Activated T-cell treated with anti-CD3 and anti-CD28 coated beads, Interleukin-2, amount 50 U/mL, for 4 hours (primary cell): ENCODE data around the gene PHC2. TPM values are rescaled to one million over a fixed set of nuclear protein-coding genes. Genes with fewer than 3 reads are reported as not detected.
"Not testable (repeated sequence)": the region's sequence is repeated elsewhere in the genome, so short reads cannot be mapped to it uniquely, and the experiment has no call there.

Source experiments
- ATAC-seq, 2 donors: fragments of 200-7000 bp; cut with Tn5 transposase; one replicate each; pipeline ENCODE4 v1.10.0; 2021
- DNase-seq: peaks from one replicate; pipeline ENCODE4 v3.0.0-alpha.2; 2020
- H3K27me3 Mint-ChIP-seq: one replicate; pipeline ENCODE4 v1.8.0; 2021; ENCODE audit warnings: low read depth, mixed read lengths
- H3K36me3 Mint-ChIP-seq: one replicate; pipeline ENCODE4 v1.8.0; 2022; ENCODE audit warnings: mixed read lengths; ENCODE audit not compliant: insufficient read depth
- H3K4me1 Mint-ChIP-seq: one replicate; pipeline ENCODE4 v1.8.0; 2021; ENCODE audit warnings: low read depth, mixed read lengths
- H3K4me3 Mint-ChIP-seq: one replicate; pipeline ENCODE4 v1.8.0; 2021; ENCODE audit warnings: mild to moderate bottlenecking, moderate library complexity, mixed read lengths
- H3K9me3 Mint-ChIP-seq: one replicate; pipeline ENCODE4 v1.8.0; 2021; ENCODE audit warnings: mixed read lengths
- total RNA-seq, 3 donors: library from RNA; stranded (reverse); gene quantifications; one replicate each; pipeline ENCODE4 v1.2.1, GENCODE V29; 2021

PHC2 gene
- total RNA-seq, 3 donors from 2014 or later, result 22.8 to 31.7 (median 30.5) TPM

DNA sequence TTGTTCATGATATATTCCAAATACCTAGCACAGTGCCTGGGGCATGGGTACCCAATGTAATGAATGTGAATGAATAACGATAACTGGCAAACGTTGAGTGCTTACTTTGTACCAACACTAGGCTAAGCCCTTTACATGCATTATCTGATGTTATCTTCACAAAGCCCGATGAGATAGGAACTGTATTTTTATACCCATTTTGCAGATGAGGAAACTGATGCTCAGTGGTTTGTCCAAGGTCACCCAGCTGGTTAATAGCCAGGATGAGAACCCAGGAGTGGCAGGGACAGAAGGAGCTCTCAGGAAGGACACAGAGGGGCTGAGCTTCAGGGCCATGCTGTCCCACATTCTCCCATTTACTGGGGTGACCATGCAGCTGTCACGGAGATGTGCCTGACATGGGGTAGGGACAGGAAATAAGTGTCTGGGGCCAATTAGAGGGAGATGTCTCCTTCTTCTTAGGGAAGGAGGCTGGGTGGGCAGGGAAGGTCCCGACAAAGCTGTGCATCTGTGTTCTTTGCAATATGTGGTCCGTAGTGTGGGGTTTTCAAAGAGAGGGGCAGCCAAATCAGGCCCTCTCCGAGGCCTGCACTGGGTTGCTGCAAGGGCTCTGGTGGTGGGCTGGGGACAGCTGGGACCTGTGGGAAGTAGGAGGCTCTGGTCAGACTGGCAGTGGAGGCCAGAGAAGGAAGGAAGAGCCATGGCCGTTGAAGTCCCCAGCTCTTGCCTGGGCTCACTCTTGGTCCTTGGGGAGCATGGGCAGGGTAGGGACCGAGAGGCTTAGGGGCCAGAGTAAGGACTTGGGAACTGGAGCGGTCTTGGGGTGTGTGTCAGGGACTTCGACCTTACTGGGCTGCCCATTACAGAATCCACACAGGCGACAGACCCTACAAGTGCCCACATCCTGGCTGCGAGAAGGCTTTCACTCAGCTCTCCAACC is 136.6 kb downstream of the PHC2 start:
- Mint-ChIP-seq H3K4me1 (peaks cover 4% of the 10 kb centered on the region), H3K36me3 (peaks cover 11% of the 10 kb centered on the region), H3K27me3 (no peaks in the 10 kb centered on the region), H3K9me3 (no peaks in the 10 kb centered on the region), H3K4me3 (no peak overlapping the region)
- DNase-seq (no peak), ATAC-seq (no peak)

DNA sequence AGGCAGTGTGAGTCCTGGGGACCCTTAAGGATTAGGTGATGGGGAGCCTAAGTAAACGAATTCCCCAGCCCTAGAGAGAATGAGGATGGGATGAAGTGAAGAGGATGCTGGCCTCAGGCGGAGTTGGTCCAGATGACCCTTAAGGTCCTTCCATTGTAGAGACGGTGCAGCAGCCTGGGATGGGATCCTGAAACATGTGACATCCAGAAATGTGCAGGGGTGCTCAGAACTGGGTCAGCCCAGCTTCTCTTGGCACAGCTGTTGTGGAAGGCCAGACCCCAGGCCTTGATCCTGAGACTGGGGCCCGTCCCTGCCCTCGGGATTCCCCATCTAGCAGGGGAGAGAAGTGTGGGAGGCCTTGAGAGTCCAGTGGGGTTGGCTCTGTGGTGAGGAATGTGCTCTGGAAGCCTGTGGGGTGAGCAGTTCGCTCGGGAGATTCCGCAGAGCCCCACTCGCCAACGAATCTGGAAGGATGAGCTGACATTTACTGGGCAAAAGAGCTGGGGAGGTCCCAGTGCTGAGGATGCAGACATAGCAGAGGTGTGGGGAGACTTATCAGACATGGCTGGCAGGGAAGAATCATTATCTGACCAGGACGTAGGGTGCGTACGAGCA is 138.1 kb downstream of the PHC2 start:
- no peaks in the 10 kb centered on the region for H3K27me3 Mint-ChIP-seq
- ATAC-seq (no peak), DNase-seq (no peak)
- H3K36me3 Mint-ChIP-seq, result peaks cover 19% of the 10 kb centered on the region
- no peaks in the 10 kb centered on the region for H3K9me3 Mint-ChIP-seq
- no peak overlapping the region for H3K4me3 Mint-ChIP-seq
- peaks cover 2% of the 10 kb centered on the region for H3K4me1 Mint-ChIP-seq

DNA sequence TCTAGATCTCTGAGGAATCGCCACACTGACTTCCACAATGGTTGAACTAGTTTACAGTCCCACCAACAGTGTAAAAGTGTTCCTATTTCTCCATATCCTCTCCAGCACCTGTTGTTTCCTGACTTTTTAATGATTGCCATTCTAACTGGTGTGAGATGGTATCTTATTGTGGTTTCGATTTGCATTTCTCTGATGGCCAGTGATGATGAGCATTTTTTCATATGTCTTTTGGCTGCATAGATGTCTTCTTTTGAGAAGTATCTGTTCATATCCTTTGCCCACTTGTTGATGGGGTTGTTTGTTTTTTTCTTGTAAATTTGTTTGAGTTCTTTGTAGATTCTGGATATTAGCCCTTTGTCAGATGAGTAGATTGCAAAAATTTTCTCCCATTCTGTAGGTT is 140.3 kb downstream of the PHC2 start:
- H3K27me3 Mint-ChIP-seq, DNase-seq, ATAC-seq, H3K4me3 Mint-ChIP-seq, H3K9me3 Mint-ChIP-seq, H3K4me1 Mint-ChIP-seq: not testable (repeated sequence)
- peaks cover 20% of the 10 kb centered on the region for H3K36me3 Mint-ChIP-seq

- DNase-seq (no peak), ATAC-seq (no peak)
- H3K4me1 Mint-ChIP-seq, result no peaks in the 10 kb centered on the region
- H3K36me3 Mint-ChIP-seq, result peaks cover 20% of the 10 kb centered on the region
- no peaks in the 10 kb centered on the region for H3K27me3 Mint-ChIP-seq
- no peaks in the 10 kb centered on the region for H3K9me3 Mint-ChIP-seq
- H3K4me3 Mint-ChIP-seq, result no peak overlapping the region
These were observed 141.1 kb downstream of the PHC2 start for GRCh38 chr1:33289858-33290154.

DNA sequence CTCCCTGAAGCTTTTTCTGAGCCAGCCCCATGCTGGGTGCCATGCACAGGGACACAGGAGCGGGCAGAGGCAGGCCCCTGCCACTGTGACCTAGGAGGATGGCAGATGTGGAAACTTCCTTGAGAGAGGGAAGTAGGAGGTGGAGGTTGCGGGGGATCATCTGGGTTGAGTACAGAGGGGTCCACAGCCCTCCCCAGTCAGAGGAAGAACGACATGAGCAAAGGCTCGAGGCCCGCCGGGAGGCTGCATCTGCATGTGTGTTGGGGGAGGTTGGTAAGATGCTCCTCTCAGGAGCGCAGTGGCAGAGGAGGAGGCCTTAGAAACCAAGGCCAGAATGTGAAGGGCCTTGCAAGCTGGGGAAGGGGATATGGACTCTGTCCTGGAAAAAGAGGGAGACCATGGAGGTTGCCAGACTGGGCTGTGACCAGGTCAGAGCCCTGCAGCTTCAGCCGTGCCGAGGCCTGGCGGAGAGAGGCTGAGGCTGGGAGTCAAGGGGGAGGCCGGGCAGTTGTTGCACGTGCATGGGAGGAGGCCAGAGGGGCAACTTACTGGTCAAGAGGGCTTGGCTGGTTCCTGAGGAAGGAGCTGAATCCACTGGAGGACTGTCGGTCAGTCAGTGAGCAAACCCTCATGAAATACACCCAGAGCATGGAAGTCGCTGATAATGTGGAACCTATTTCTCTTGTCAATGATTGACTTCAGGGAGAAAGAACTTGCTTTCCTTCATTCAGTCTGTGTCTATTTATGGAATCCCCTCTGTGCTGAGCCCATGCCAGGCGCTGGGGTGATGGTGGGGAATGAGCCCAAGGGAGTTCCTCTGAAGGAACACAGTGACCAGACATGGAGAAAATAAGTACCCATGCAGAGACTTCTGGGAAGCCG is 141.7 kb downstream of the PHC2 start:
- H3K27me3 Mint-ChIP-seq, result no peaks in the 10 kb centered on the region
- ATAC-seq (no peak), DNase-seq (no peak)
- no peaks in the 10 kb centered on the region for H3K9me3 Mint-ChIP-seq
- H3K4me1 Mint-ChIP-seq, result no peaks in the 10 kb centered on the region
- peaks cover 20% of the 10 kb centered on the region for H3K36me3 Mint-ChIP-seq
- H3K4me3 Mint-ChIP-seq, result no peak overlapping the region

GRCh38 chr1:33287317-33287716 is 143.6 kb downstream of the PHC2 start:
- DNase-seq (no peak), ATAC-seq (no peak)
- peaks cover 20% of the 10 kb centered on the region for H3K36me3 Mint-ChIP-seq
- H3K4me3 Mint-ChIP-seq, result no peak overlapping the region
- H3K9me3 Mint-ChIP-seq, result no peaks in the 10 kb centered on the region
- no peaks in the 10 kb centered on the region for H3K27me3 Mint-ChIP-seq
- H3K4me1 Mint-ChIP-seq, result no peaks in the 10 kb centered on the region

DNA sequence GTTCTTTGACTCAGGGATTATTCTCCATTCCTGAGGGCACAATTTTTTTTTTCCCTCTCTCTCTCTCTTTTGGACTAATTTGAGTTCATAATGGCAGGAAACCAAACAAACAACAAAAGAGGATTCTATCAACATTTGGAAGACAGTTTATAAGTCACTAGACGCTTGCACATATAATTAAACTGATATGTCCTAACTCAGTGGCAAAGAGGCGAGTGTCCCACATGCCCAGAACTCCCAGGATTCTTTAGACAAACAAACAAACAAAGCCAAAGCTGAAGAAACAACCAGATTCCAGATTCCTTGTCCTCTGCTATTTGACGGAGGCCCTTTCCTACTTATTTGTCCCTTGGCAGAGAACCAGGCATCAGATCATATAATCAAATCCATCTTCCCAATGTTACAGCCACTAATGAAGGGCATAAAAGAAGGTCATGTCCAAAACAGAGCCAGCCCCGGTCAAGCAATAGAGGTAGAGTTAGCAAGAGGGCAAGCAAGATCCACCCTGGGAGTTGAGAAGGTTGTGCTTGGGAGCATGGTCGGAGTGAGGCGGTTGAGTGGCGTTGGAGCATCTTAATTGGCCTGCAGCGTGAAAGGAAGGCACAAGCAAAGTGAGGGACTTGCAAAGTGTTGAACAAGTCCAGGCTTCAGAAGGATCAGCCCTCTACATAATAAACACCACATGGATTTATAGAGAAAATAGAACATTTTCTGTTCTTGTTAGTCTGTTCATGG is 144.3 kb downstream of the PHC2 start:
- H3K4me1 Mint-ChIP-seq, result no peaks in the 10 kb centered on the region
- no peaks in the 10 kb centered on the region for H3K27me3 Mint-ChIP-seq
- H3K36me3 Mint-ChIP-seq, result peaks cover 26% of the 10 kb centered on the region
- H3K9me3 Mint-ChIP-seq, result no peaks in the 10 kb centered on the region
- DNase-seq (no peak), ATAC-seq (no peak)
- no peak overlapping the region for H3K4me3 Mint-ChIP-seq

- Mint-ChIP-seq H3K36me3 (peaks cover 26% of the 10 kb centered on the region), H3K9me3 (no peaks in the 10 kb centered on the region), H3K4me1 (no peaks in the 10 kb centered on the region), H3K27me3 (no peaks in the 10 kb centered on the region), H3K4me3 (no peak overlapping the region)
- ATAC-seq (no peak), DNase-seq (no peak)
These were observed 146.8 kb downstream of the PHC2 start for GRCh38 chr1:33284049-33284448.

GRCh38 chr1:33282791-33283190 is 148.1 kb downstream of the PHC2 start:
- Mint-ChIP-seq H3K27me3 (no peaks in the 10 kb centered on the region), H3K4me3 (no peak overlapping the region), H3K4me1 (no peaks in the 10 kb centered on the region), H3K36me3 (peaks cover 25% of the 10 kb centered on the region), H3K9me3 (no peaks in the 10 kb centered on the region)
- no peak for ATAC-seq
- DNase-seq, result no peak

GRCh38 chr1:33281554-33282303 is 149.2 kb downstream of the PHC2 start:
- peaks cover 27% of the 10 kb centered on the region for H3K36me3 Mint-ChIP-seq
- ATAC-seq (no peak), DNase-seq (no peak)
- H3K27me3 Mint-ChIP-seq, result no peaks in the 10 kb centered on the region
- H3K4me3 Mint-ChIP-seq, result no peak overlapping the region
- no peaks in the 10 kb centered on the region for H3K9me3 Mint-ChIP-seq
- no peaks in the 10 kb centered on the region for H3K4me1 Mint-ChIP-seq

GRCh38 chr1:33280091-33280661 is 150.7 kb downstream of the PHC2 start:
- no peak overlapping the region for H3K4me3 Mint-ChIP-seq
- H3K4me1 Mint-ChIP-seq, result no peaks in the 10 kb centered on the region
- ATAC-seq (no peak), DNase-seq (no peak)
- no peaks in the 10 kb centered on the region for H3K27me3 Mint-ChIP-seq
- no peaks in the 10 kb centered on the region for H3K9me3 Mint-ChIP-seq
- peaks cover 24% of the 10 kb centered on the region for H3K36me3 Mint-ChIP-seq

- Mint-ChIP-seq H3K4me3 (no peak overlapping the region), H3K4me1 (peaks cover 17% of the 10 kb centered on the region), H3K27me3 (no peaks in the 10 kb centered on the region), H3K36me3 (peaks cover 22% of the 10 kb centered on the region), H3K9me3 (no peaks in the 10 kb centered on the region)
- ATAC-seq (no peak), DNase-seq (no peak)
These were observed 153.3 kb downstream of the PHC2 start for GRCh38 chr1:33277488-33278084.
